MCF 10A (cell line): ENCODE data around the gene MAMSTR. TPM values are rescaled to one million over a fixed set of nuclear protein-coding genes. Genes with fewer than 3 reads are reported as not detected.
A peak's percentile ranks its signal among the peaks of the same experiment; 100 is the strongest.

Experiments
- BruUV-seq: library from RNA; stranded (reverse); fragments of 400-500 nt; replicated peaks from 2 replicates; lab custom pipeline; 2021; lab: Mats Ljungman, UMichigan
- CTCF ChIA-PET: fragments of 300-600 bp; sonication (Branson Sonifier 250); formaldehyde crosslinking; extraction: SDS; loops from one replicate; lab custom pipeline; 2021; ENCODE audit warnings: antibody characterized with exemption, inconsistent platforms; lab: Yijun Ruan, JAX
- POLR2A ChIA-PET: fragments of 300-600, 350-650 bp; sonication (Branson Sonifier 250); formaldehyde crosslinking; extraction: SDS; loops from one replicate; lab custom pipeline; 2020; ENCODE audit warnings: antibody characterized with exemption, inconsistent platforms; lab: Yijun Ruan, JAX
- DNase-seq: peaks from one replicate; pipeline ENCODE4 v3.0.0-alpha.2; 2018; ENCODE audit not compliant: unreplicated experiment
- H3K27ac Mint-ChIP-seq: one replicate; pipeline ENCODE4 v1.8.0; 2022; ENCODE audit warnings: mild to moderate bottlenecking, low read depth, mixed read lengths; ENCODE audit not compliant: unreplicated experiment
- H3K27me3 Mint-ChIP-seq: one replicate; pipeline ENCODE4 v1.8.0; 2022; ENCODE audit warnings: mixed read lengths; ENCODE audit not compliant: insufficient read depth, unreplicated experiment
- H3K36me3 Mint-ChIP-seq: one replicate; pipeline ENCODE4 v1.8.0; 2022; ENCODE audit warnings: mild to moderate bottlenecking, moderate library complexity, mixed read lengths; ENCODE audit not compliant: insufficient read depth, unreplicated experiment
- H3K4me1 Mint-ChIP-seq: one replicate; pipeline ENCODE4 v1.8.0; 2022; ENCODE audit warnings: mixed read lengths; ENCODE audit not compliant: insufficient read depth, unreplicated experiment
- H3K4me3 Mint-ChIP-seq: one replicate; pipeline ENCODE4 v1.8.0; 2022; ENCODE audit warnings: mild to moderate bottlenecking, moderate library complexity, mixed read lengths; ENCODE audit not compliant: unreplicated experiment
- H3K9me3 Mint-ChIP-seq: one replicate; pipeline ENCODE4 v1.8.0; 2022; ENCODE audit warnings: mixed read lengths; ENCODE audit not compliant: unreplicated experiment
- CTCF ChIP-seq: fragments of 200-600 bp; IDR thresholded peaks from one replicate; pipeline ENCODE4 v1.8.0; 2022; ENCODE audit warnings: antibody characterized with exemption, mild to moderate bottlenecking; ENCODE audit not compliant: unreplicated experiment
- intact Hi-C: fragments of 100-400 bp; cut with micrococcal nuclease; formaldehyde crosslinking; loops from 2 replicates; pipeline ENCODE4 v1.14.1; 2022
- total RNA-seq: library from RNA; stranded (reverse); gene quantifications from 2 replicates; pipeline ENCODE4 v1.2.3, GENCODE V29; 2022

MAMSTR gene
- total RNA-seq, 1 experiment from 2014 or later: 0.65 TPM

- intact Hi-C loops: loop anchor here (5.0 kb wide), 1 partner anchor 36 kb away; no protein-coding TSS in a partner anchor
- no peak for TF ChIP-seq CTCF
- POLR2A ChIA-PET: interaction anchor here (0.7 kb wide), 1 partner anchor 17 kb away, joined by 3 read pairs; no protein-coding TSS in a partner anchor
- CTCF ChIA-PET: interaction anchor here (0.7 to 2.4 kb wide), 6 partner anchors 18 to 166 kb away, joined by 3 to 6 read pairs (median 4); partner anchors contain the start of gene FUT2
- no peak for DNase-seq
- Mint-ChIP-seq H3K36me3 (peaks cover 6% of the 10 kb centered on the region), H3K4me1 (peaks cover 5% of the 10 kb centered on the region), H3K27me3 (no peaks in the 10 kb centered on the region), H3K27ac (no peak overlapping the region), H3K9me3 (no peaks in the 10 kb centered on the region), H3K4me3 (no peak overlapping the region)
- no TSS peak for BruUV-seq
These were observed 43.0 kb downstream of the MAMSTR start for GRCh38 chr19:48676487-48676886.

GRCh38 chr19:48674921-48675824 is 44.4 kb downstream of the MAMSTR start:
- peak; percentile 86 for DNase-seq

DNA sequence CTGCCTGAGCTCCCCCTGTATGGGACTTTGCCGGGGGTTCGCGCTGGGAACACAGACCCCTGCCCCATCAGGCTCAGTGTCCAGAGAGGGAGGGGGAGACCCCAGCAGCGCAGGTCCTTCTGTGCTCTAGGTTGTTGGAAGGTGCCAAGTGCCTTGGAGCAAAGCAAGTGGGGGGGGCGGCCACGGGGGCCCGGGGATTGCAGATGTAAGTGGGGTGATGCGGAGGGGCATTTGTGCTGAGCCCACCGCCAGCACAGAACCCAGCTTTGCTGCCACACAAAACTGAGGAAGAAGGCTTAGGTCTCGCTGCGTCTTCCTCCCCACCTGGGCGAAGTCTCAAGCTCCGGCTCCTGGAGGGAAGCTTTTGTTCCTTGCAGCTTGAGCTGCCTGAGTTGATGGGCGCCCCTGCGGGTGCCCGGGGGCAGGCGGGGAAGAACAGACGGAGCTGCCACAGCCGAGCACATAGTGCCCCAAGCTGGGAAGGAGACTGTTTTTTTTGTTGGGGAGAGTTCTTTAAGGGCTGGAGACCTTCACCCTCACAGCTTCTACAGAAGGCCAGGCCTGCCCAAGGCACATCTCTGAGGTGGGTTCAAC is 45.2 kb downstream of the MAMSTR start:
- H3K36me3 Mint-ChIP-seq: peaks cover 6% of the 10 kb centered on the region
- BruUV-seq: no TSS peak
- POLR2A ChIA-PET: interaction anchor here (0.7 to 1.0 kb wide), 5 partner anchors 17 to 168 kb away, joined by 3 to 4 read pairs (median 3); no protein-coding TSS in a partner anchor
- TF ChIP-seq CTCF: no peak
- intact Hi-C loops: no loop called here
- H3K4me1 Mint-ChIP-seq: peaks cover 5% of the 10 kb centered on the region
- H3K27me3 Mint-ChIP-seq: no peaks in the 10 kb centered on the region
- CTCF ChIA-PET: interaction anchor here (0.6 to 2.4 kb wide), 18 partner anchors 8 to 337 kb away, joined by 3 to 12 read pairs (median 4); partner anchors contain the start of genes CA11 and FUT2
- DNase-seq: no peak
- H3K9me3 Mint-ChIP-seq: peaks cover 9% of the 10 kb centered on the region
- no peak overlapping the region for H3K27ac Mint-ChIP-seq
- H3K4me3 Mint-ChIP-seq: no peak overlapping the region

More at GRCh38 chr19:48674921-48675824, 44.4 kb downstream of the MAMSTR start:
- Mint-ChIP-seq H3K27me3 (no peaks in the 10 kb centered on the region), H3K4me1 (peaks cover 5% of the 10 kb centered on the region), H3K36me3 (peaks cover 6% of the 10 kb centered on the region), H3K9me3 (peaks cover under 1% of the 10 kb centered on the region), H3K27ac (no peak overlapping the region), H3K4me3 (peak overlapping the region; percentile 23)
- BruUV-seq: no TSS peak
- ChIA-PET CTCF (interaction anchor here (0.5 to 2.4 kb wide), 30 partner anchors 9 to 1640 kb away, joined by 3 to 12 read pairs (median 4); partner anchors contain the start of genes CA11 and FUT2), POLR2A (interaction anchor here (0.9 to 1.0 kb wide), 3 partner anchors 18 to 39 kb away, joined by 3 to 4 read pairs (median 3); no protein-coding TSS in a partner anchor)
- intact Hi-C loops: loop anchor here (1.0 to 5.0 kb wide), 3 partner anchors 29 to 64 kb away; partner anchors contain the start of gene CA11
- TF ChIP-seq CTCF: peak; percentile 70
